A549 (cell line): Measurements from ENCODE around the gene SCUBE3. TPM values are rescaled to one million over a fixed set of nuclear protein-coding genes. Genes with fewer than 3 reads are reported as not detected.

Source experiments
- ATAC-seq, 2 experiments: fragments of 200-7000 bp in 1 of 2; fragments of >200 bp in 1 of 2; cut with Nextera tagmentation in 1 of 2; cut with Tn5 transposase in 1 of 2; 3 replicates each; pipeline versions ENCODE4 v1.8.0 to v1.9.1; 2018 to 2020; ENCODE audit warnings: mild to moderate bottlenecking in 1 of 2, moderate library complexity in 1 of 2
- CTCF ChIA-PET: fragments of 300-600 bp; sonication (Branson Sonifier 250); formaldehyde crosslinking; extraction: SDS; loops from one replicate; lab custom pipeline; 2021; ENCODE audit warnings: antibody characterized with exemption, inconsistent platforms; lab: Yijun Ruan, JAX
- POLR2A ChIA-PET: fragments of 350-600 bp; formaldehyde crosslinking; extraction: SDS; loops from one replicate; lab custom pipeline; 2021; ENCODE audit warnings: antibody characterized with exemption, inconsistent platforms; lab: Yijun Ruan, JAX
- DNase-seq, 2 experiments: peaks; one replicate each; pipeline versions ENCODE4 v3.0.0 to v3.0.0-alpha.2; 2011 to 2016; ENCODE audit warnings: low read depth in 1 of 2, low spot score in 1 of 2
- FAIRE-seq: peaks from 2 replicates; lab custom pipeline; 2011; peaks lifted over from hg19 to GRCh38; lab: Jason Lieb, UNC
- H3K27ac ChIP-seq, 2 experiments: fragments of >200 bp; sonication (Bioruptor Twin); formaldehyde crosslinking; 3 replicates each; pipeline ENCODE4 v1.5.1; 2016 to 2017
- H3K4me1 ChIP-seq: fragments of >200 bp; sonication (Bioruptor Twin); formaldehyde crosslinking; 3 replicates; pipeline ENCODE4 v1.6.1; 2016
- H3K4me2 ChIP-seq: fragments of >200 bp; sonication (Bioruptor Twin); formaldehyde crosslinking; 3 replicates; pipeline ENCODE4 v1.6.1; 2016
- H3K4me3 ChIP-seq: fragments of >200 bp; sonication (Bioruptor Twin); formaldehyde crosslinking; 3 replicates; pipeline ENCODE4 v1.5.1; 2016
- H3K9me3 ChIP-seq: fragments of >200 bp; sonication (Bioruptor Twin); formaldehyde crosslinking; 3 replicates; pipeline ENCODE4 v1.6.1; 2016
- CEBPB ChIP-seq, 2 experiments: fragments of >200 bp in 1 of 2; sonication (Bioruptor Twin) in 1 of 2; formaldehyde crosslinking in 1 of 2; IDR thresholded peaks; 2 replicates each; pipeline ENCODE4 v1.6.1; 2012 to 2016
- CHD2 ChIP-seq: fragments of 150-350 bp; IDR thresholded peaks from 2 replicates; pipeline ENCODE4 v1.6.1; 2014; ENCODE audit warnings: low read length; ENCODE audit not compliant: partially characterized antibody
- EHF ChIP-seq: fragments of 250-450 bp; sonication (Bioruptor Pico); IDR thresholded peaks from 2 replicates; pipeline ENCODE4 v1.5.0; 2020; ENCODE audit warnings: mild to moderate bottlenecking
- EP300 ChIP-seq, 2 experiments: fragments of >200 bp; sonication (Bioruptor Twin); formaldehyde crosslinking; IDR thresholded peaks; 2 replicates in 1 of 2; 3 replicates in 1 of 2; pipeline ENCODE4 v1.6.1; 2016 to 2017
- ESRRA ChIP-seq: fragments of 150-350 bp; IDR thresholded peaks from 2 replicates; pipeline ENCODE4 v1.6.1; 2014; ENCODE audit warnings: mild to moderate bottlenecking, low read length, borderline replicate concordance
- HDAC2 ChIP-seq: fragments of 200-600 bp; sonication (generic); IDR thresholded peaks from 2 replicates; pipeline ENCODE4 v1.6.1; 2016
- HOXA7 ChIP-seq: fragments of 250-450 bp; sonication (Bioruptor Pico); IDR thresholded peaks from 2 replicates; pipeline ENCODE4 v1.5.0; 2020; ENCODE audit warnings: mild to moderate bottlenecking, moderate library complexity
- HOXB13 ChIP-seq: fragments of 250-450 bp; sonication (Bioruptor Pico); IDR thresholded peaks from 2 replicates; pipeline ENCODE4 v1.5.0; 2020; ENCODE audit warnings: low read depth, mild to moderate bottlenecking, moderate library complexity
- HOXB5 ChIP-seq: fragments of 250-450 bp; sonication (Bioruptor Pico); IDR thresholded peaks from 2 replicates; pipeline ENCODE4 v1.5.0; 2020; ENCODE audit warnings: mild to moderate bottlenecking, moderate library complexity
- JUN ChIP-seq, 2 experiments: fragments of >200 bp; sonication (Bioruptor Twin); formaldehyde crosslinking; IDR thresholded peaks; 2 replicates in 1 of 2; 3 replicates in 1 of 2; pipeline ENCODE4 v1.6.1; 2016 to 2017
- KDM1A ChIP-seq: fragments of 200-600 bp; sonication (generic); IDR thresholded peaks from 2 replicates; pipeline ENCODE4 v1.6.1; 2016; ENCODE audit warnings: low read depth, mild to moderate bottlenecking
- MAFK ChIP-seq: fragments of 450-650 bp; IDR thresholded peaks from 2 replicates; pipeline ENCODE4 v1.6.1; 2014; ENCODE audit not compliant: partially characterized antibody
- MAZ ChIP-seq: fragments of 150-350 bp; IDR thresholded peaks from 2 replicates; pipeline ENCODE4 v1.6.1; 2014; ENCODE audit warnings: antibody characterized with exemption, low read depth, low read length, borderline replicate concordance
- NPAS2 ChIP-seq: fragments of 250-450 bp; sonication (Bioruptor Pico); IDR thresholded peaks from 2 replicates; pipeline ENCODE4 v1.8.0; 2022; ENCODE audit warnings: mild to moderate bottlenecking, moderate library complexity, borderline replicate concordance
- NR3C1 ChIP-seq: fragments of >200 bp; sonication (Bioruptor Twin); formaldehyde crosslinking; IDR thresholded peaks from 3 replicates; pipeline ENCODE4 v1.6.1; 2017
- SMC3 ChIP-seq: fragments of >200 bp; sonication (Bioruptor Twin); formaldehyde crosslinking; IDR thresholded peaks from 3 replicates; pipeline ENCODE4 v1.6.1; 2018; ENCODE audit warnings: inconsistent platforms
- TFCP2L1 ChIP-seq: fragments of 250-450 bp; sonication (Bioruptor Pico); IDR thresholded peaks from 2 replicates; pipeline ENCODE4 v1.5.0; 2021; ENCODE audit warnings: mild to moderate bottlenecking
- ZC3H11A ChIP-seq: fragments of 450-650 bp; IDR thresholded peaks from 2 replicates; pipeline ENCODE4 v1.6.1; 2014; ENCODE audit warnings: antibody characterized with exemption, mild to moderate bottlenecking
- ZFP36 ChIP-seq: fragments of 450-650 bp; IDR thresholded peaks from 2 replicates; pipeline ENCODE4 v1.6.1; 2014; ENCODE audit warnings: borderline replicate concordance; ENCODE audit not compliant: partially characterized antibody
- ZNF302 ChIP-seq: fragments of 250-450 bp; sonication (Bioruptor Pico); IDR thresholded peaks from 2 replicates; pipeline ENCODE4 v1.9.0; 2021; ENCODE audit warnings: inconsistent platforms, mild to moderate bottlenecking, moderate library complexity
- WGBS: methylation state at CpG from one replicate; pipeline ENCODE4 v1.1.6; 2017; ENCODE audit errors: missing lambda C conversion rate; 5-methylcytosine and 5-hydroxymethylcytosine counted together
- polyA minus RNA-seq: library from RNA; depleted of rRNA, polyadenylated mRNA; stranded (reverse); fragments of >200 nt; gene quantifications from 2 replicates; pipeline ENCODE4 v1.2.3, GENCODE V29; 2011; rRNA and poly(A)+ RNA removed
- polyA plus RNA-seq, 4 experiments: library from polyadenylated mRNA; depleted of rRNA in 3 of 4; stranded (reverse); fragments of >200 nt; fragmentation: RNase III in 1 of 4; extraction: RNeasy Plus Mini Kit Qiagen cat#74134 plus additional on column Dnase treatment in 1 of 4; gene quantifications; 2 replicates in 3 of 4; 3 replicates in 1 of 4; pipeline ENCODE4 v1.2.3, GENCODE V29; 2011 to 2017
- TF ChIP-seq, protein P1 (sequence below): IDR thresholded peaks from 2 replicates; pipeline ENCODE4 v1.6.1; 2012
- TF ChIP-seq, protein P2 (sequence below): IDR thresholded peaks from 2 replicates; pipeline ENCODE4 v1.6.1; 2012; ENCODE audit warnings: low read depth, borderline replicate concordance
- TF ChIP-seq, protein P3 (sequence below): IDR thresholded peaks from 2 replicates; pipeline ENCODE4 v1.6.1; 2012
- TF ChIP-seq, protein P4 (sequence below): fragments of 250-450 bp; sonication (Bioruptor Pico); IDR thresholded peaks from 2 replicates; pipeline ENCODE4 v1.5.0; 2020; ENCODE audit warnings: low read depth, mild to moderate bottlenecking, moderate library complexity
- TF ChIP-seq, protein P5 (sequence below): fragments of >200 bp; sonication (Bioruptor Twin); formaldehyde crosslinking; IDR thresholded peaks from 3 replicates; pipeline ENCODE4 v1.5.1; 2016

The SCUBE3 gene
- polyA plus RNA-seq (2011; rRNA removed) (0.06 and 0.09 TPM in 2 replicates), polyA plus RNA-seq (2017; fragmentation: RNase III; extraction: RNeasy Plus Mini Kit Qiagen cat#74134 plus additional on column Dnase treatment) (0.07 to 0.13 TPM (median 0.09 TPM) in 3 replicates), polyA minus RNA-seq (0.04 and 0.15 TPM in 2 replicates)
- 0.03 and 0.05 TPM in 2 replicates for polyA plus RNA-seq (2012; cell fraction: cytosol; rRNA removed)
- polyA plus RNA-seq (2012; cell fraction: nucleus; rRNA removed) = 0.11 TPM in 2 replicates

DNA sequence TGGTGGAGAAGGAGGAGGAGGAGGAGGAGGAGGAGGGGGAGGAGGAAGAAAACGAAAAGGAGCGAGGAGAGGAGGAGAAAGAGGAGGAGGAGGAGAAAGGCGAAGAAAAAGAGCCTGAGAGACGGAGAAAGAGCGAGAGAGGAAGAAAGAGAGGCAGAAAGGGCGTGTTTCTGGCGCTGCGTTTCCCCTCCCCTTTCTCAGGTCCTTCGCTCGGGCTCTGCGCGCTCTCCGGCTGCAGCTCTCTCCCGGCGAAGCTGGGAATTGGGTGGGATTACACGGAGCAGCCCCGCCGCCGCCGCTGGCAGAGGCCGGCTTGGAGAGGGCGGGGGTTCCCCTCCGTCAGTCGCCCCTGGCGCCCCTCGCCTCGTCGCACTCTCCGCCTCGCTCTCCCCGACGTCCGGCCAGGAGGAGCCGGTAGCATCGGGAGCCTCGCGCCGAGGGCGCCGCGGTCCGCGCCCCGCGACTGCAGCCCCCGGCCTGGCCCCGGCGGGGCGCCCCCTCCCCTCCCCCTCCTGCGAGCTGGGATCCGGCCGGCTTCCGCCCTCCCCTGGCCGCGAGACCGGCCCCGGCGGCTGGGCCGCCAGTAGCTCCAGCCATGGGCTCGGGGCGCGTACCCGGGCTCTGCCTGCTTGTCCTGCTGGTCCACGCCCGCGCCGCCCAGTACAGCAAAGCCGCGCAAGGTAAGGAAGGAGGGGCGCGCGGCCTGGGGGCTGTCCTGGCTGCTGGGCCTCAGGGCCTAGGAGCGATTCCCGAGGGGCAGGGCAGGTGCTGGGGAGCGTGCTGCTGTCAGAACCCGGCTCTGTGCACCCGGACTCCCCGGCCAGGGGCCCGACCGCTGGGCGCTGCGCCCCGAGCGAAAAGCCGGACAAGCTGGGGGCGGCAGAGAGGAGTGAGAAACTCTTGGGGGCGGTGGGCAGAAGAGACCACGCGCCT lies at the start of gene SCUBE3:
SCUBE3 (plus strand) TSS at position 133 of the 933 bp plus-strand sequence; CDS start at position 596, 463 bp downstream.
- ATAC-seq (peak; percentile 60 to 72; a peak in 5 of 6 replicates), FAIRE-seq (no peak), DNase-seq (peak in 1 of 2 experiments; percentile 31)
- ChIA-PET CTCF (interaction anchor here (1.1 to 1.2 kb wide), 2 partner anchors 67 to 74 kb away, joined by 3 read pairs; no protein-coding TSS in a partner anchor), POLR2A (interaction anchor here (1.0 kb wide), 1 partner anchor 45 kb away, joined by 3 read pairs; no protein-coding TSS in a partner anchor)
- H3K27ac ChIP-seq = peak within 1 kb of the TSS; percentile 50 to 83; a peak in 5 of 6 replicates
- no peaks in the 10 kb centered on the region for H3K9me3 ChIP-seq
- peak within 1 kb of the TSS; percentile 58 for H3K4me3 ChIP-seq
- WGBS = 33% methylated on average over 41 of the region's 89 CpGs
- H3K4me1 ChIP-seq = no peaks in the 10 kb centered on the region
- peak within 1 kb of the TSS; percentile 97 for H3K4me2 ChIP-seq
- no peak for TF ChIP-seq HDAC2
- no peak for TF ChIP-seq NR3C1
- TF ChIP-seq HOXB5 (CRISPR knock-in tag) = no peak
- TF ChIP-seq KDM1A = no peak
- TF ChIP-seq ZFP36 = no peak
- no peak for TF ChIP-seq CEBPB (IDR thresholded peaks at IDR 0.05)
- TF ChIP-seq, protein P1, sequence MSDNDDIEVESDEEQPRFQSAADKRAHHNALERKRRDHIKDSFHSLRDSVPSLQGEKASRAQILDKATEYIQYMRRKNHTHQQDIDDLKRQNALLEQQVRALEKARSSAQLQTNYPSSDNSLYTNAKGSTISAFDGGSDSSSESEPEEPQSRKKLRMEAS = no peak
- TF ChIP-seq CHD2 = no peak
- no peak for TF ChIP-seq JUN (IDR thresholded peaks at IDR 0.05)
- TF ChIP-seq, protein P2, sequence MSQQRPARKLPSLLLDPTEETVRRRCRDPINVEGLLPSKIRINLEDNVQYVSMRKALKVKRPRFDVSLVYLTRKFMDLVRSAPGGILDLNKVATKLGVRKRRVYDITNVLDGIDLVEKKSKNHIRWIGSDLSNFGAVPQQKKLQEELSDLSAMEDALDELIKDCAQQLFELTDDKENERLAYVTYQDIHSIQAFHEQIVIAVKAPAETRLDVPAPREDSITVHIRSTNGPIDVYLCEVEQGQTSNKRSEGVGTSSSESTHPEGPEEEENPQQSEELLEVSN = no peak
- no peak for TF ChIP-seq ZC3H11A
- TF ChIP-seq, protein P3, sequence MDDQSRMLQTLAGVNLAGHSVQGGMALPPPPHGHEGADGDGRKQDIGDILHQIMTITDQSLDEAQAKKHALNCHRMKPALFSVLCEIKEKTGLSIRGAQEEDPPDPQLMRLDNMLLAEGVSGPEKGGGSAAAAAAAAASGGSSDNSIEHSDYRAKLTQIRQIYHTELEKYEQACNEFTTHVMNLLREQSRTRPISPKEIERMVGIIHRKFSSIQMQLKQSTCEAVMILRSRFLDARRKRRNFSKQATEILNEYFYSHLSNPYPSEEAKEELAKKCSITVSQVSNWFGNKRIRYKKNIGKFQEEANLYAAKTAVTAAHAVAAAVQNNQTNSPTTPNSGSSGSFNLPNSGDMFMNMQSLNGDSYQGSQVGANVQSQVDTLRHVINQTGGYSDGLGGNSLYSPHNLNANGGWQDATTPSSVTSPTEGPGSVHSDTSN = no peak
- TF ChIP-seq TFCP2L1 (CRISPR knock-in tag) = no peak
- no peak for TF ChIP-seq ESRRA
- no peak for TF ChIP-seq HOXA7 (CRISPR knock-in tag)
- TF ChIP-seq MAFK = no peak
- no peak for TF ChIP-seq SMC3
- TF ChIP-seq, protein P4, sequence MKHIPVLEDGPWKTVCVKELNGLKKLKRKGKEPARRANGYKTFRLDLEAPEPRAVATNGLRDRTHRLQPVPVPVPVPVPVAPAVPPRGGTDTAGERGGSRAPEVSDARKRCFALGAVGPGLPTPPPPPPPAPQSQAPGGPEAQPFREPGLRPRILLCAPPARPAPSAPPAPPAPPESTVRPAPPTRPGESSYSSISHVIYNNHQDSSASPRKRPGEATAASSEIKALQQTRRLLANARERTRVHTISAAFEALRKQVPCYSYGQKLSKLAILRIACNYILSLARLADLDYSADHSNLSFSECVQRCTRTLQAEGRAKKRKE (CRISPR knock-in tag) = no peak

GRCh38 chr6:35164277-35164676 lies 49.5 kb upstream of the SCUBE3 start:
- TF ChIP-seq ZNF302 (no peak), MAZ (no peak), ESRRA (no peak), EP300 (IDR thresholded peaks at IDR 0.05) (no peak), HOXB13 (CRISPR knock-in tag) (no peak), EHF (CRISPR knock-in tag) (no peak), NPAS2 (CRISPR knock-in tag) (no peak)
- TF ChIP-seq, protein P5, sequence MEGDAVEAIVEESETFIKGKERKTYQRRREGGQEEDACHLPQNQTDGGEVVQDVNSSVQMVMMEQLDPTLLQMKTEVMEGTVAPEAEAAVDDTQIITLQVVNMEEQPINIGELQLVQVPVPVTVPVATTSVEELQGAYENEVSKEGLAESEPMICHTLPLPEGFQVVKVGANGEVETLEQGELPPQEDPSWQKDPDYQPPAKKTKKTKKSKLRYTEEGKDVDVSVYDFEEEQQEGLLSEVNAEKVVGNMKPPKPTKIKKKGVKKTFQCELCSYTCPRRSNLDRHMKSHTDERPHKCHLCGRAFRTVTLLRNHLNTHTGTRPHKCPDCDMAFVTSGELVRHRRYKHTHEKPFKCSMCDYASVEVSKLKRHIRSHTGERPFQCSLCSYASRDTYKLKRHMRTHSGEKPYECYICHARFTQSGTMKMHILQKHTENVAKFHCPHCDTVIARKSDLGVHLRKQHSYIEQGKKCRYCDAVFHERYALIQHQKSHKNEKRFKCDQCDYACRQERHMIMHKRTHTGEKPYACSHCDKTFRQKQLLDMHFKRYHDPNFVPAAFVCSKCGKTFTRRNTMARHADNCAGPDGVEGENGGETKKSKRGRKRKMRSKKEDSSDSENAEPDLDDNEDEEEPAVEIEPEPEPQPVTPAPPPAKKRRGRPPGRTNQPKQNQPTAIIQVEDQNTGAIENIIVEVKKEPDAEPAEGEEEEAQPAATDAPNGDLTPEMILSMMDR = no peak
- no peak for FAIRE-seq

More at GRCh38 chr6:35164277-35164676, 49.5 kb upstream of the SCUBE3 start:
- Histone ChIP-seq H3K4me1 (peaks cover 17% of the 10 kb centered on the region), H3K4me2 (no peak overlapping the region), H3K27ac (no peak overlapping the region), H3K4me3 (no peak overlapping the region), H3K9me3 (no peaks in the 10 kb centered on the region; the same call in 2 of the 3 replicates)
- CTCF ChIA-PET = interaction anchor here (0.6 kb wide), 1 partner anchor 469 kb away, joined by 4 read pairs; no protein-coding TSS in a partner anchor
- no peak for DNase-seq
- 88% methylated on average over 6 of the region's 6 CpGs for WGBS
- ATAC-seq = no peak
- POLR2A ChIA-PET = no interaction called here
